DMS153 (cell line): ENCODE results near the gene TSPAN13.

Experiments used
- DNase-seq: peaks from one replicate; lab custom pipeline; 2025; lab: John Stamatoyannopoulos, UW

TSPAN13 gene

GRCh38 chr7:16812542-16813231 lies 59.1 kb downstream of the TSPAN13 start:
- no peak for DNase-seq

- peak; percentile 23 for DNase-seq
These were observed 59.7 kb downstream of the TSPAN13 start for GRCh38 chr7:16813232-16813616.

- DNase-seq, result no peak
These were observed 61.4 kb downstream of the TSPAN13 start for GRCh38 chr7:16815001-16815400.

- no peak for DNase-seq
These were observed 63.3 kb downstream of the TSPAN13 start for GRCh38 chr7:16816824-16817223.

GRCh38 chr7:16817536-16817935 lies 64.0 kb downstream of the TSPAN13 start:
- peak; percentile 22 for DNase-seq

- DNase-seq, result no peak
These were observed 65.2 kb downstream of the TSPAN13 start for GRCh38 chr7:16818732-16819131.

GRCh38 chr7:16822029-16822428 lies 68.5 kb downstream of the TSPAN13 start:
- DNase-seq, result no peak

GRCh38 chr7:16826060-16826459 lies 72.5 kb downstream of the TSPAN13 start:
- no peak for DNase-seq

- no peak for DNase-seq
These were observed 79.8 kb downstream of the TSPAN13 start for GRCh38 chr7:16833373-16833772.
